Cardiac fibroblast (primary cell): Measurements from ENCODE around the gene STK40.

Experiments used
- DNase-seq, 2 donors: peaks; one replicate each; pipeline versions ENCODE4 v3.0.0 to v3.0.0-alpha.2; 2010; ENCODE audit warnings: low read depth in 2 of 2
- H3K4me3 ChIP-seq, 2 donors: replicated peaks in 1 of 2; 1 replicate in 1 of 2; 2 replicates in 1 of 2; pipeline ENCODE4 v1.5.1; 2011; ENCODE audit warnings: low read depth in 2 of 2, low read length in 2 of 2, mild to moderate bottlenecking in 2 of 2, moderate library complexity in 1 of 2
- CTCF ChIP-seq: IDR thresholded peaks from one replicate; pipeline ENCODE4 v1.5.1; 2011; ENCODE audit warnings: low read depth, mild to moderate bottlenecking, low read length, inconsistent platforms

STK40 gene

GRCh38 chr1:36392836-36393235 lies 7.1 kb upstream of the STK40 start:
- DNase-seq = no peak
- H3K4me3 ChIP-seq = no peak overlapping the region
- no peak for TF ChIP-seq CTCF

- no peak overlapping the region for H3K4me3 ChIP-seq
- no peak for TF ChIP-seq CTCF
- DNase-seq = no peak
These were observed 5.5 kb upstream of the STK40 start for GRCh38 chr1:36391271-36391670.

- no peak for TF ChIP-seq CTCF
- H3K4me3 ChIP-seq = no peak overlapping the region
- DNase-seq = no peak
These were observed 4.7 kb upstream of the STK40 start for GRCh38 chr1:36390411-36390810.

GRCh38 chr1:36389999-36390398 lies 4.3 kb upstream of the STK40 start:
- no peak for DNase-seq
- H3K4me3 ChIP-seq = no peak overlapping the region
- TF ChIP-seq CTCF = no peak

GRCh38 chr1:36389261-36389660 lies 3.5 kb upstream of the STK40 start:
- DNase-seq = no peak
- TF ChIP-seq CTCF = no peak

GRCh38 chr1:36387141-36387949 lies 1.6 kb upstream of the STK40 start:
- peak; percentile 90 to 94 for DNase-seq
- peak overlapping the region in 1 of 2 donors; percentile 22 for H3K4me3 ChIP-seq
- no peak for TF ChIP-seq CTCF

More at GRCh38 chr1:36389261-36389660, 3.5 kb upstream of the STK40 start:
- no peak overlapping the region for H3K4me3 ChIP-seq
